ENCODE measurements around the gene LRRC34. TPM values are rescaled to one million over a fixed set of nuclear protein-coding genes. Genes with fewer than 3 reads are reported as not detected.
A peak's percentile ranks its signal among the peaks of the same experiment; 100 is the strongest.

LRRC34 gene
- total and polyA plus RNA-seq, 9 of the 15 experiments (the other 6 are each of a cell fraction or from before 2014, with no cell fraction given) = 0.17 to 0.30 TPM; not detected in 7

GRCh38 chr3:169764882-169765612, 47.7 kb downstream of the LRRC34 start, which contains the start of gene TERC (continued):
- TF ChIP-seq ZBTB40 (IDR thresholded peaks at IDR 0.05) = peak; percentile 92
- TF ChIP-seq ZBTB40 (CRISPR knock-in tag; IDR thresholded peaks at IDR 0.05) = no peak
- no peak for TF ChIP-seq PPARD (CRISPR knock-in tag; IDR thresholded peaks at IDR 0.05)
- 0 out of 2 replicates have a peak, but pooled peaks have one; percentile 21 for TF ChIP-seq ZNF75A (CRISPR knock-in tag; IDR thresholded peaks at IDR 0.05)
- no peak for TF ChIP-seq SAFB2 (IDR thresholded peaks at IDR 0.05; ENCODE audit: borderline replicate concordance, low read depth, low read length, severe bottlenecking)
- TF ChIP-seq USF2 (CRISPR knock-in tag; IDR thresholded peaks at IDR 0.05) = no peak
- TF ChIP-seq ZNF830 (CRISPR knock-in tag; IDR thresholded peaks at IDR 0.05) = peak; percentile 93; the same call in 1 of the 2 replicates
- TF ChIP-seq PTTG1 (tag; IDR thresholded peaks at IDR 0.05; ENCODE audit: low read depth) = no peak
- no peak for TF ChIP-seq ZNF76 (CRISPR knock-in tag; IDR thresholded peaks at IDR 0.05; ENCODE audit: borderline replicate concordance)
- TF ChIP-seq DPF2 (IDR thresholded peaks at IDR 0.05) = no peak
- peak; percentile 55; the same call in 1 of the 2 replicates for TF ChIP-seq ESRRA (IDR thresholded peaks at IDR 0.05; ENCODE audit: borderline replicate concordance, low read depth)
- TF ChIP-seq ZBED1 (IDR thresholded peaks at IDR 0.05) = no peak
- peak; percentile 84 for TF ChIP-seq CREM (IDR thresholded peaks at IDR 0.05; ENCODE audit: low read depth)
- TF ChIP-seq E2F4 (CRISPR knock-in tag; IDR thresholded peaks at IDR 0.05; ENCODE audit: low read depth) = no peak
- TF ChIP-seq RFX5 (IDR thresholded peaks at IDR 0.05; ENCODE audit: low read depth, low read length) = no peak
- TF ChIP-seq TFE3 (CRISPR knock-in tag; IDR thresholded peaks at IDR 0.05) = no peak
